ENCODE results near the gene LCORL.
"Not testable (repeated sequence)": the region's sequence is repeated elsewhere in the genome, so short reads cannot be mapped to it uniquely, and the experiment has no call there.

The LCORL gene

GRCh38 chr4:17854036-17854435, 167.5 kb downstream of the LCORL start:
- H3K27me3 ChIP-seq (replicated peaks in 2 of 5; ENCODE audit: control insufficient read depth in 4 of 5, insufficient read depth in 5 of 5, low read length in 4 of 5) = no peaks in the 10 kb centered on the region
- H3K4me1 ChIP-seq (ENCODE audit: control extremely low read depth in 1 of 4, control insufficient read depth in 4 of 4, insufficient read depth in 4 of 4, low read length in 3 of 4) = no peaks in the 10 kb centered on the region
- H3K36me3 ChIP-seq (ENCODE audit: control insufficient read depth in 4 of 4, insufficient read depth in 4 of 4, low read length in 3 of 4) = no peaks in the 10 kb centered on the region
- ChIA-PET POLR2A (no interaction called here), CTCF (no interaction called here)
- H3K9me3 ChIP-seq (ENCODE audit: control extremely low read depth in 1 of 5, control insufficient read depth in 4 of 5, insufficient read depth in 2 of 5, low read depth in 1 of 5, low read length in 4 of 5) = no peaks in the 10 kb centered on the region
- no peak for DNase-seq
- H3K27ac ChIP-seq (ENCODE audit: insufficient read depth in 1 of 2, low read depth in 1 of 2, low read length in 2 of 2, poor library complexity in 1 of 2, severe bottlenecking in 2 of 2) = no peak overlapping the region
- H3K4me3 ChIP-seq (ENCODE audit: control insufficient read depth in 1 of 7, extremely low read depth in 1 of 7, insufficient read depth in 4 of 7, low read depth in 2 of 7, low read length in 6 of 7) = no peak overlapping the region
- 100% methylated on average over 1 of the region's 3 CpGs for WGBS (ENCODE audit: insufficient coverage)

GRCh38 chr4:17851959-17852358, 169.6 kb downstream of the LCORL start:
- Histone ChIP-seq H3K36me3 (ENCODE audit: control insufficient read depth in 4 of 4, insufficient read depth in 4 of 4, low read length in 3 of 4) (peaks cover 0 to 4% (median 0%) of the 10 kb centered on the region in 4 experiments), H3K4me1 (ENCODE audit: control extremely low read depth in 1 of 4, control insufficient read depth in 4 of 4, insufficient read depth in 4 of 4, low read length in 3 of 4) (no peaks in the 10 kb centered on the region), H3K27ac (ENCODE audit: insufficient read depth in 1 of 2, low read depth in 1 of 2, low read length in 2 of 2, poor library complexity in 1 of 2, severe bottlenecking in 2 of 2) (no peak overlapping the region), H3K4me3 (ENCODE audit: control insufficient read depth in 1 of 7, extremely low read depth in 1 of 7, insufficient read depth in 4 of 7, low read depth in 2 of 7, low read length in 6 of 7) (no peak overlapping the region), H3K9me3 (ENCODE audit: control extremely low read depth in 1 of 5, control insufficient read depth in 4 of 5, insufficient read depth in 2 of 5, low read depth in 1 of 5, low read length in 4 of 5) (no peaks in the 10 kb centered on the region), H3K27me3 (replicated peaks in 2 of 5; ENCODE audit: control insufficient read depth in 4 of 5, insufficient read depth in 5 of 5, low read length in 4 of 5) (no peaks in the 10 kb centered on the region)
- ChIA-PET CTCF (interaction anchor here (0.7 kb wide), 1 partner anchor 9 kb away, joined by 3 read pairs; no protein-coding TSS in a partner anchor), POLR2A (interaction anchor here (0.6 to 0.7 kb wide), 2 partner anchors 31 to 209 kb away, joined by 4 to 5 read pairs; no protein-coding TSS in a partner anchor)
- no peak for DNase-seq

GRCh38 chr4:17850295-17850694, 171.3 kb downstream of the LCORL start:
- H3K27ac ChIP-seq (ENCODE audit: insufficient read depth in 1 of 2, low read depth in 1 of 2, low read length in 2 of 2, poor library complexity in 1 of 2, severe bottlenecking in 2 of 2); POLR2A ChIA-PET; H3K4me1 ChIP-seq (ENCODE audit: control extremely low read depth in 1 of 4, control insufficient read depth in 4 of 4, insufficient read depth in 4 of 4, low read length in 3 of 4); H3K27me3 ChIP-seq (replicated peaks in 2 of 5; ENCODE audit: control insufficient read depth in 4 of 5, insufficient read depth in 5 of 5, low read length in 4 of 5); DNase-seq; H3K9me3 ChIP-seq (ENCODE audit: control extremely low read depth in 1 of 5, control insufficient read depth in 4 of 5, insufficient read depth in 2 of 5, low read depth in 1 of 5, low read length in 4 of 5); H3K4me3 ChIP-seq (ENCODE audit: control insufficient read depth in 1 of 7, extremely low read depth in 1 of 7, insufficient read depth in 4 of 7, low read depth in 2 of 7, low read length in 6 of 7); CTCF ChIA-PET: not testable (repeated sequence)
- WGBS (ENCODE audit: insufficient coverage) = no CpG with 5 or more reads among the region's 1 CpG
- H3K36me3 ChIP-seq (ENCODE audit: control insufficient read depth in 4 of 4, insufficient read depth in 4 of 4, low read length in 3 of 4) = peaks cover 0 to 15% (median 3%) of the 10 kb centered on the region in 4 experiments

- no peak overlapping the region for H3K4me3 ChIP-seq (ENCODE audit: control insufficient read depth in 1 of 7, extremely low read depth in 1 of 7, insufficient read depth in 4 of 7, low read depth in 2 of 7, low read length in 6 of 7)
- no peaks in the 10 kb centered on the region for H3K9me3 ChIP-seq (ENCODE audit: control extremely low read depth in 1 of 5, control insufficient read depth in 4 of 5, insufficient read depth in 2 of 5, low read depth in 1 of 5, low read length in 4 of 5)
- no peaks in the 10 kb centered on the region for H3K4me1 ChIP-seq (ENCODE audit: control extremely low read depth in 1 of 4, control insufficient read depth in 4 of 4, insufficient read depth in 4 of 4, low read length in 3 of 4)
- H3K27me3 ChIP-seq (replicated peaks in 2 of 5; ENCODE audit: control insufficient read depth in 4 of 5, insufficient read depth in 5 of 5, low read length in 4 of 5) = no peaks in the 10 kb centered on the region
- DNase-seq = no peak
- H3K27ac ChIP-seq (ENCODE audit: insufficient read depth in 1 of 2, low read depth in 1 of 2, low read length in 2 of 2, poor library complexity in 1 of 2, severe bottlenecking in 2 of 2) = no peak overlapping the region
- ChIA-PET POLR2A (no interaction called here), CTCF (no interaction called here)
- WGBS (ENCODE audit: insufficient coverage) = 100% methylated on average over 1 of the region's 2 CpGs
- H3K36me3 ChIP-seq (ENCODE audit: control insufficient read depth in 4 of 4, insufficient read depth in 4 of 4, low read length in 3 of 4) = peaks cover 2 to 52% (median 16%) of the 10 kb centered on the region in 4 experiments
Observed at GRCh38 chr4:17846266-17846665, 175.3 kb downstream of the LCORL start.

GRCh38 chr4:17823871-17824669, 197.5 kb downstream of the LCORL start:
- ChIA-PET CTCF (no interaction called here), POLR2A (no interaction called here)
- peaks cover 0 to 1% (median 0%) of the 10 kb centered on the region in 4 experiments for H3K4me1 ChIP-seq (ENCODE audit: control extremely low read depth in 1 of 4, control insufficient read depth in 4 of 4, insufficient read depth in 4 of 4, low read length in 3 of 4)
- H3K27me3 ChIP-seq (replicated peaks in 2 of 5; ENCODE audit: control insufficient read depth in 4 of 5, insufficient read depth in 5 of 5, low read length in 4 of 5) = no peaks in the 10 kb centered on the region
- no CpG with 5 or more reads among the region's 1 CpG for WGBS (ENCODE audit: insufficient coverage)
- peaks cover 0 to 52% (median 12%) of the 10 kb centered on the region in 4 experiments for H3K36me3 ChIP-seq (ENCODE audit: control insufficient read depth in 4 of 4, insufficient read depth in 4 of 4, low read length in 3 of 4)
- no peaks in the 10 kb centered on the region for H3K9me3 ChIP-seq (ENCODE audit: control extremely low read depth in 1 of 5, control insufficient read depth in 4 of 5, insufficient read depth in 2 of 5, low read depth in 1 of 5, low read length in 4 of 5)
- DNase-seq = no peak
- peak overlapping the region in 1 of 7 experiments; percentile 4 for H3K4me3 ChIP-seq (ENCODE audit: control insufficient read depth in 1 of 7, extremely low read depth in 1 of 7, insufficient read depth in 4 of 7, low read depth in 2 of 7, low read length in 6 of 7)
- no peak overlapping the region for H3K27ac ChIP-seq (ENCODE audit: insufficient read depth in 1 of 2, low read depth in 1 of 2, low read length in 2 of 2, poor library complexity in 1 of 2, severe bottlenecking in 2 of 2)

GRCh38 chr4:17817027-17817426, 204.5 kb downstream of the LCORL start:
- peak overlapping the region in 1 of 7 experiments; percentile 25 for H3K4me3 ChIP-seq (ENCODE audit: control insufficient read depth in 1 of 7, extremely low read depth in 1 of 7, insufficient read depth in 4 of 7, low read depth in 2 of 7, low read length in 6 of 7)
- no peaks in the 10 kb centered on the region for H3K9me3 ChIP-seq (ENCODE audit: control extremely low read depth in 1 of 5, control insufficient read depth in 4 of 5, insufficient read depth in 2 of 5, low read depth in 1 of 5, low read length in 4 of 5)
- WGBS (ENCODE audit: insufficient coverage) = 47% methylated on average over 3 of the region's 5 CpGs
- H3K4me1 ChIP-seq (ENCODE audit: control extremely low read depth in 1 of 4, control insufficient read depth in 4 of 4, insufficient read depth in 4 of 4, low read length in 3 of 4) = peaks cover 0 to 21% (median 13%) of the 10 kb centered on the region in 4 experiments
- DNase-seq = peak; percentile 58 to 80 (median 76)
- CTCF ChIA-PET = interaction anchor here (0.9 to 2.3 kb wide), 12 partner anchors 8 to 778 kb away, joined by 3 to 18 read pairs (median 3); no protein-coding TSS in a partner anchor
- H3K27me3 ChIP-seq (replicated peaks in 2 of 5; ENCODE audit: control insufficient read depth in 4 of 5, insufficient read depth in 5 of 5, low read length in 4 of 5) = no peaks in the 10 kb centered on the region
- no peak overlapping the region for H3K27ac ChIP-seq (ENCODE audit: insufficient read depth in 1 of 2, low read depth in 1 of 2, low read length in 2 of 2, poor library complexity in 1 of 2, severe bottlenecking in 2 of 2)
- POLR2A ChIA-PET = interaction anchor here (0.6 kb wide), 1 partner anchor 62 kb away, joined by 3 read pairs; no protein-coding TSS in a partner anchor
- peaks cover 0 to 22% (median 0%) of the 10 kb centered on the region in 4 experiments for H3K36me3 ChIP-seq (ENCODE audit: control insufficient read depth in 4 of 4, insufficient read depth in 4 of 4, low read length in 3 of 4)

GRCh38 chr4:17816142-17816541, 205.4 kb downstream of the LCORL start:
- 99% methylated on average over 12 of the region's 12 CpGs for WGBS (ENCODE audit: insufficient coverage)
- Histone ChIP-seq H3K4me1 (ENCODE audit: control extremely low read depth in 1 of 4, control insufficient read depth in 4 of 4, insufficient read depth in 4 of 4, low read length in 3 of 4) (peaks cover 0 to 25% (median 16%) of the 10 kb centered on the region in 4 experiments), H3K27me3 (replicated peaks in 2 of 5; ENCODE audit: control insufficient read depth in 4 of 5, insufficient read depth in 5 of 5, low read length in 4 of 5) (no peaks in the 10 kb centered on the region), H3K36me3 (ENCODE audit: control insufficient read depth in 4 of 4, insufficient read depth in 4 of 4, low read length in 3 of 4) (peaks cover 0 to 22% (median 0%) of the 10 kb centered on the region in 4 experiments), H3K4me3 (ENCODE audit: control insufficient read depth in 1 of 7, extremely low read depth in 1 of 7, insufficient read depth in 4 of 7, low read depth in 2 of 7, low read length in 6 of 7) (no peak overlapping the region), H3K27ac (ENCODE audit: insufficient read depth in 1 of 2, low read depth in 1 of 2, low read length in 2 of 2, poor library complexity in 1 of 2, severe bottlenecking in 2 of 2) (no peak overlapping the region), H3K9me3 (ENCODE audit: control extremely low read depth in 1 of 5, control insufficient read depth in 4 of 5, insufficient read depth in 2 of 5, low read depth in 1 of 5, low read length in 4 of 5) (no peaks in the 10 kb centered on the region)
- CTCF ChIA-PET = interaction anchor here (1.0 to 2.3 kb wide), 8 partner anchors 9 to 779 kb away, joined by 3 to 18 read pairs (median 6); no protein-coding TSS in a partner anchor
- POLR2A ChIA-PET = no interaction called here
- no peak for DNase-seq
